ENCODE measurements around the gene CADM1. TPM values are rescaled to one million over a fixed set of nuclear protein-coding genes. Genes with fewer than 3 reads are reported as not detected.

The CADM1 gene
- total RNA-seq, 1 donor from 2014 or later = 51.1 TPM

- intact Hi-C loops (cut with micrococcal nuclease) = no loop called here
- TF ChIP-seq CTCF (IDR thresholded peaks at IDR 0.05; ENCODE audit: borderline replicate concordance) = no peak
- H3K4me1 ChIP-seq = peaks cover 50% of the 10 kb centered on the region
Observed at GRCh38 chr11:115360186-115360824, 143.9 kb downstream of the CADM1 start.

GRCh38 chr11:115357066-115357465 is 147.1 kb downstream of the CADM1 start:
- intact Hi-C loops (cut with micrococcal nuclease) = no loop called here
- no peaks in the 10 kb centered on the region for H3K9me3 ChIP-seq (replicated peaks)
- DNase-seq = no peak
- peaks cover 24% of the 10 kb centered on the region for H3K4me1 ChIP-seq
- no peaks in the 10 kb centered on the region for H3K27me3 ChIP-seq (ENCODE audit: low read depth)
- H3K36me3 ChIP-seq = no peaks in the 10 kb centered on the region
- no peak for TF ChIP-seq CTCF (IDR thresholded peaks at IDR 0.05; ENCODE audit: borderline replicate concordance)
- no peak overlapping the region for H3K27ac ChIP-seq (replicated peaks)
- H3K4me3 ChIP-seq = no peak overlapping the region

More at GRCh38 chr11:115360186-115360824, 143.9 kb downstream of the CADM1 start:
- no peaks in the 10 kb centered on the region for H3K9me3 ChIP-seq (replicated peaks)
- H3K4me3 ChIP-seq = no peak overlapping the region
- no peaks in the 10 kb centered on the region for H3K36me3 ChIP-seq
- no peak overlapping the region for H3K27ac ChIP-seq (replicated peaks)
- no peaks in the 10 kb centered on the region for H3K27me3 ChIP-seq (ENCODE audit: low read depth)
- no peak for DNase-seq

GRCh38 chr11:115352805-115353485 is 151.3 kb downstream of the CADM1 start:
- Histone ChIP-seq H3K4me3 (no peak overlapping the region), H3K27ac (replicated peaks) (no peak overlapping the region), H3K9me3 (replicated peaks) (no peaks in the 10 kb centered on the region), H3K4me1 (peaks cover 11% of the 10 kb centered on the region), H3K27me3 (ENCODE audit: low read depth) (no peaks in the 10 kb centered on the region), H3K36me3 (no peaks in the 10 kb centered on the region)
- no peak for TF ChIP-seq CTCF (IDR thresholded peaks at IDR 0.05; ENCODE audit: borderline replicate concordance)
- no peak for DNase-seq
- intact Hi-C loops (cut with micrococcal nuclease) = no loop called here

GRCh38 chr11:115349335-115350017 is 154.7 kb downstream of the CADM1 start:
- H3K4me1 ChIP-seq = peaks cover 15% of the 10 kb centered on the region
- no peak overlapping the region for H3K4me3 ChIP-seq
- no peaks in the 10 kb centered on the region for H3K27me3 ChIP-seq (ENCODE audit: low read depth)
- no peaks in the 10 kb centered on the region for H3K36me3 ChIP-seq
- intact Hi-C loops (cut with micrococcal nuclease) = no loop called here
- H3K27ac ChIP-seq (replicated peaks) = no peak overlapping the region
- H3K9me3 ChIP-seq (replicated peaks) = no peaks in the 10 kb centered on the region
- no peak for DNase-seq
- TF ChIP-seq CTCF (IDR thresholded peaks at IDR 0.05; ENCODE audit: borderline replicate concordance) = no peak

- Histone ChIP-seq H3K9me3 (replicated peaks) (no peaks in the 10 kb centered on the region), H3K4me1 (peaks cover 13% of the 10 kb centered on the region), H3K36me3 (no peaks in the 10 kb centered on the region), H3K27ac (replicated peaks) (no peak overlapping the region), H3K4me3 (no peak overlapping the region), H3K27me3 (ENCODE audit: low read depth) (no peaks in the 10 kb centered on the region)
- TF ChIP-seq CTCF (IDR thresholded peaks at IDR 0.05; ENCODE audit: borderline replicate concordance) = no peak
- DNase-seq = no peak
- intact Hi-C loops (cut with micrococcal nuclease) = no loop called here
Observed at GRCh38 chr11:115348416-115348815, 155.8 kb downstream of the CADM1 start.
